Tibial artery (tissue), 4 donors: ENCODE data around the gene NAT9.
A peak's percentile ranks its signal among the peaks of the same experiment; 100 is the strongest.

Experiments
- DNase-seq, 2 donors: peaks; one replicate each; pipeline ENCODE4 v3.0.0-alpha.2; 2019
- H3K27ac ChIP-seq, 2 donors: fragments of 200-600 bp; sonication (generic) in 1 of 2; 1 replicate in 1 of 2; 2 replicates in 1 of 2; pipeline ENCODE4 v1.5.1; 2018 to 2019; ENCODE audit warnings: mild to moderate bottlenecking in 1 of 2
- H3K27me3 ChIP-seq, 2 donors: fragments of 200-600 bp; sonication (generic) in 1 of 2; one replicate each; pipeline versions ENCODE4 v1.5.1 to v1.6.0; 2016 to 2019
- H3K36me3 ChIP-seq, 3 donors: fragments of 200-600 bp; sonication (generic) in 2 of 3; one replicate each; pipeline ENCODE4 v1.5.1; 2016 to 2019; ENCODE audit warnings: mild to moderate bottlenecking in 2 of 3
- H3K4me1 ChIP-seq, 4 donors: fragments of 200-600 bp; sonication (generic) in 2 of 4; 1 replicate in 3 of 4; 2 replicates in 1 of 4; pipeline ENCODE4 v1.5.1; 2016 to 2019
- H3K4me3 ChIP-seq, 2 donors: fragments of 200-600 bp; sonication (generic) in 1 of 2; 1 replicate in 1 of 2; 2 replicates in 1 of 2; pipeline ENCODE4 v1.5.1; 2018 to 2019; ENCODE audit warnings: mild to moderate bottlenecking in 2 of 2
- H3K9me3 ChIP-seq, 3 donors: fragments of 200-600 bp; sonication (generic) in 1 of 3; one replicate each; pipeline ENCODE4 v1.5.1; 2016 to 2019
- intact Hi-C: fragments of 100-400 bp; cut with DNase I; formaldehyde crosslinking; loops from one replicate; pipeline ENCODE4 v1.15.0; 2023; ENCODE audit warnings: low total_unique reads
- TF ChIP-seq, protein P1 (sequence below), 2 experiments: fragments of 200-600 bp in 1 of 2; fragments of 450-650 bp in 1 of 2; IDR thresholded peaks; one replicate each; pipeline ENCODE4 v1.5.1; 2017 to 2019; ENCODE audit warnings: antibody characterized with exemption in 2 of 2, mild to moderate bottlenecking in 1 of 2, moderate library complexity in 1 of 2

NAT9 gene

DNA sequence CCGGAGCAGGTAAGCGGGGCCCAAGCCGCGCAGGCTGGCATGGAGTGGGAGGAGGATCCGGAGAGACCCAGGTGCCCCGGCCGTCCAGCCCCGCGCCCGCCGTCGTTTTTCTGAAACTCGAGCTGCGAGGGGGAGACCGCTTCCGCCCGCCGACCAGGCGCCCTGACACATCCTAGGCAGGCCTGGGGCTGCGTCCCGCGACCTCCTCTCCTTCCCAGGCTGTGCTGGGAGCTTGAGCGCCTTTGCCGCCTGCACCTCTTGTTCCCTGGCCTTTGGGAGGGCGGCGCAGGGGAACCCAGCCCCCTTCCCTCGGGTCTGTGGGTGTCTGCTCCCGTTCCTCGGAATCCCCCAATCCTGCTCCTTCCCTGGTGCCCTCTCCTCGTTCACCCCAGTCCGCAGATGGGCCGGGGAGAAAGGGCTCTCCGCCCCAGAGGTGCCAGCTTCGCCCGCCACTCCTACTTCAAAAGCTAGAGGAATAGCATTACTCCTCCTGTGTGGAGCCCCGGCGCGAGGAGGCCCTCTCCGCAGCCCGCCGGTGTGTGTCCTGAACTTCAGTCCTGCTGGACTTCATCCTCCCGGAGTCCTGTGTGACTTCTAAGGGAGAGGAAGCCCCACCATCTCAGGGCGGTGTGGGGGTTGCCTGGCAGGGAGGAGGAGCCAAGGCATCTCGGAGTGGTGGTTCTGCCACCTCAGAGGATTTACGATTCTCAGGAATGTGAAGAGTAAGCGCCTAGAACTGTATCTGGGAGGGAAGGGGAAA lies 26.7 kb downstream of the NAT9 start:
- Histone ChIP-seq H3K4me3 (peak overlapping the region; percentile 95 to 98), H3K27me3 (no peaks in the 10 kb centered on the region), H3K36me3 (no peaks in the 10 kb centered on the region), H3K9me3 (no peaks in the 10 kb centered on the region), H3K4me1 (peaks cover 0 to 43% (median 36%) of the 10 kb centered on the region in 4 donors), H3K27ac (peak overlapping the region; percentile 80 to 89)
- intact Hi-C loops: loop anchor here (2.0 kb wide), 1 partner anchor 27 kb away; the partner anchor contains the start of gene NAT9
- DNase-seq: no peak
- TF ChIP-seq, protein P1, sequence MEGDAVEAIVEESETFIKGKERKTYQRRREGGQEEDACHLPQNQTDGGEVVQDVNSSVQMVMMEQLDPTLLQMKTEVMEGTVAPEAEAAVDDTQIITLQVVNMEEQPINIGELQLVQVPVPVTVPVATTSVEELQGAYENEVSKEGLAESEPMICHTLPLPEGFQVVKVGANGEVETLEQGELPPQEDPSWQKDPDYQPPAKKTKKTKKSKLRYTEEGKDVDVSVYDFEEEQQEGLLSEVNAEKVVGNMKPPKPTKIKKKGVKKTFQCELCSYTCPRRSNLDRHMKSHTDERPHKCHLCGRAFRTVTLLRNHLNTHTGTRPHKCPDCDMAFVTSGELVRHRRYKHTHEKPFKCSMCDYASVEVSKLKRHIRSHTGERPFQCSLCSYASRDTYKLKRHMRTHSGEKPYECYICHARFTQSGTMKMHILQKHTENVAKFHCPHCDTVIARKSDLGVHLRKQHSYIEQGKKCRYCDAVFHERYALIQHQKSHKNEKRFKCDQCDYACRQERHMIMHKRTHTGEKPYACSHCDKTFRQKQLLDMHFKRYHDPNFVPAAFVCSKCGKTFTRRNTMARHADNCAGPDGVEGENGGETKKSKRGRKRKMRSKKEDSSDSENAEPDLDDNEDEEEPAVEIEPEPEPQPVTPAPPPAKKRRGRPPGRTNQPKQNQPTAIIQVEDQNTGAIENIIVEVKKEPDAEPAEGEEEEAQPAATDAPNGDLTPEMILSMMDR (IDR thresholded peaks at IDR 0.05): no peak

DNA sequence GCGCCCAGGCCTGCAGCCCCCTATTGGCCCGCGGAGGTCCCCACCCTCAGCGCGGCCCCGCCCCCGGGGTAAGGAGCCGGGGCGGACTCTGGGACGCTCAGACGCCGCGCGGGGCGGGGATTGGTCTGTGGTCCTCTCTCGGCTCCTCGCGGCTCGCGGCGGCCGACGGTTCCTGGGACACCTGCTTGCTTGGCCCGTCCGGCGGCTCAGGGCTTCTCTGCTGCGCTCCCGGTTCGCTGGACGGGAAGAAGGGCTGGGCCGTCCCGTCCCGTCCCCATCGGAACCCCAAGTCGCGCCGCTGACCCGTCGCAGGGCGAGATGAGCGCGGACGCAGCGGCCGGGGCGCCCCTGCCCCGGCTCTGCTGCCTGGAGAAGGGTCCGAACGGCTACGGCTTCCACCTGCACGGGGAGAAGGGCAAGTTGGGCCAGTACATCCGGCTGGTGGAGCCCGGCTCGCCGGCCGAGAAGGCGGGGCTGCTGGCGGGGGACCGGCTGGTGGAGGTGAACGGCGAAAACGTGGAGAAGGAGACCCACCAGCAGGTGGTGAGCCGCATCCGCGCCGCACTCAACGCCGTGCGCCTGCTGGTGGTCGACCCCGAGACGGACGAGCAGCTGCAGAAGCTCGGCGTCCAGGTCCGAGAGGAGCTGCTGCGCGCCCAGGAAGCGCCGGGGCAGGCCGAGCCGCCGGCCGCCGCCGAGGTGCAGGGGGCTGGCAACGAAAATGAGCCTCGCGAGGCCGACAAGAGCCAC lies 27.4 kb downstream of the NAT9 start, which contains the start of gene NHERF1:
TSS of gene NHERF1 (plus strand) at position 100 of the 750 bp plus-strand sequence. CDS start at position 319, 219 bp downstream.
- TF ChIP-seq, protein P1 (IDR thresholded peaks at IDR 0.05): no peak
- H3K27me3 ChIP-seq: no peaks in the 10 kb centered on the region
- H3K4me1 ChIP-seq: peaks cover 0 to 43% (median 36%) of the 10 kb centered on the region in 4 donors
- peak; percentile 95 to 97 for DNase-seq
- peak within 1 kb of the TSS; percentile 95 to 98 for H3K4me3 ChIP-seq
- H3K27ac ChIP-seq: peak within 1 kb of the TSS; percentile 80 to 89
- H3K36me3 ChIP-seq: no peaks in the 10 kb centered on the region
- no peaks in the 10 kb centered on the region for H3K9me3 ChIP-seq
- intact Hi-C loops: loop anchor here (2.0 kb wide), 1 partner anchor 28 kb away; the partner anchor contains the start of gene NAT9

GRCh38 chr17:74748279-74748528 lies 27.9 kb downstream of the NAT9 start:
- intact Hi-C loops: loop anchor here (2.0 kb wide), 1 partner anchor 29 kb away; the partner anchor contains the start of gene NAT9
- Histone ChIP-seq H3K4me3 (peak overlapping the region; percentile 95 to 98), H3K4me1 (peaks cover 0 to 43% (median 36%) of the 10 kb centered on the region in 4 donors), H3K9me3 (no peaks in the 10 kb centered on the region), H3K27ac (peak overlapping the region; percentile 80 to 89), H3K27me3 (peaks cover 0 to 3% of the 10 kb centered on the region in 2 donors), H3K36me3 (no peaks in the 10 kb centered on the region)
- DNase-seq: no peak
- TF ChIP-seq, protein P1 (IDR thresholded peaks at IDR 0.05): peak; percentile 10 to 44

- Histone ChIP-seq H3K27ac (no peak overlapping the region), H3K4me1 (peaks cover 0 to 41% (median 36%) of the 10 kb centered on the region in 4 donors), H3K27me3 (peaks cover 0 to 13% of the 10 kb centered on the region in 2 donors), H3K36me3 (no peaks in the 10 kb centered on the region), H3K9me3 (no peaks in the 10 kb centered on the region), H3K4me3 (no peak overlapping the region)
- TF ChIP-seq, protein P1 (IDR thresholded peaks at IDR 0.05): no peak
- no peak for DNase-seq
- intact Hi-C loops: no loop called here
Measured at GRCh38 chr17:74746922-74747321, 29.2 kb downstream of the NAT9 start.

DNA sequence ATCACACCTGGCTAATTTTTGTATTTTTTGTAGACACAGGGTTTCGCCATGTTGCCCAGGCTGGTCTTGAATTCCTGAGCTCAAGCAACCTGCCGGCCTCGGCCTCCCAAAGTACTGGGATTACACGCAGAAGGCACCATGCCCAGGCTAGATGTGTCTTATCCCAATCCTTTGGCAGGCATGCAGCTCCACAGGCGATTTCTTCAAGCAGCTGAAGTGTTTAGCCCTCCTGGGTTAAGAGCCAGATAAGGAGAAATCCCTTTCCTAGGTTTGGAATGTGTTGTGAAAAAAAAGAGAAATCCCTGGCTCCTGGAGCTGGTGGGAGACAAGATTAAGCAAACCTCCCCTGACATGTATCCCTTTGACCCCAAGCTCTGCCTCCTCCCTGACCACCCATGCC lies 29.8 kb downstream of the NAT9 start:
- TF ChIP-seq, protein P1 (IDR thresholded peaks at IDR 0.05): no peak
- H3K27ac ChIP-seq: no peak overlapping the region
- intact Hi-C loops: no loop called here
- no peak overlapping the region for H3K4me3 ChIP-seq
- H3K4me1 ChIP-seq: peaks cover 0 to 36% (median 33%) of the 10 kb centered on the region in 4 donors
- no peaks in the 10 kb centered on the region for H3K9me3 ChIP-seq
- DNase-seq: no peak
- peaks cover 0 to 18% of the 10 kb centered on the region in 2 donors for H3K27me3 ChIP-seq
- no peaks in the 10 kb centered on the region for H3K36me3 ChIP-seq
